Measurements from ENCODE around the gene KANSL3. TPM values are rescaled to one million over a fixed set of nuclear protein-coding genes. Genes with fewer than 3 reads are reported as not detected.
"Not testable (repeated sequence)": the region's sequence is repeated elsewhere in the genome, so short reads cannot be mapped to it uniquely, and the experiment has no call there.

KANSL3 gene
- total RNA-seq, 1 donor from 2014 or later: 23.5 TPM

- peak overlapping the region; percentile 72 for H3K27ac ChIP-seq (ENCODE audit: low read depth, low read length)
- peaks cover 16 to 37% (median 22%) of the 10 kb centered on the region in 3 donors for H3K36me3 ChIP-seq (ENCODE audit: control insufficient read depth in 3 of 3, insufficient read depth in 3 of 3, low read length in 3 of 3)
- H3K4me3 ChIP-seq (ENCODE audit: low read length in 3 of 3): peak overlapping the region; percentile 39 to 73 (median 51)
- H3K27me3 ChIP-seq (ENCODE audit: control insufficient read depth in 3 of 3, insufficient read depth in 3 of 3, low read length in 3 of 3): no peaks in the 10 kb centered on the region
- H3K9me3 ChIP-seq (ENCODE audit: control insufficient read depth in 3 of 3, low read length in 3 of 3): no peaks in the 10 kb centered on the region
- H3K4me1 ChIP-seq (ENCODE audit: control insufficient read depth in 3 of 3, insufficient read depth in 3 of 3, low read length in 3 of 3): peaks cover 10 to 34% (median 23%) of the 10 kb centered on the region in 3 donors
- peak overlapping the region; percentile 63 to 82 (median 80) for H3K9ac ChIP-seq (ENCODE audit: low read depth in 1 of 3, low read length in 3 of 3)
Measured at GRCh38 chr2:96554293-96555145, 83.6 kb downstream of the KANSL3 start.

GRCh38 chr2:96553957-96554292, 84.2 kb downstream of the KANSL3 start:
- Histone ChIP-seq H3K36me3 (ENCODE audit: control insufficient read depth in 3 of 3, insufficient read depth in 3 of 3, low read length in 3 of 3) (peaks cover 22 to 43% (median 26%) of the 10 kb centered on the region in 3 donors), H3K4me3 (ENCODE audit: low read length in 3 of 3) (peak overlapping the region in 1 of 3 donors; percentile 51), H3K9ac (ENCODE audit: low read depth in 1 of 3, low read length in 3 of 3) (peak overlapping the region; percentile 63 to 82 (median 80)), H3K4me1 (ENCODE audit: control insufficient read depth in 3 of 3, insufficient read depth in 3 of 3, low read length in 3 of 3) (peaks cover 11 to 40% (median 25%) of the 10 kb centered on the region in 3 donors)
- not testable (repeated sequence) for H3K27ac ChIP-seq (ENCODE audit: low read depth, low read length); H3K9me3 ChIP-seq (ENCODE audit: control insufficient read depth in 3 of 3, low read length in 3 of 3); H3K27me3 ChIP-seq (ENCODE audit: control insufficient read depth in 3 of 3, insufficient read depth in 3 of 3, low read length in 3 of 3)

- H3K27ac ChIP-seq (ENCODE audit: low read depth, low read length): no peak overlapping the region
- H3K27me3 ChIP-seq (ENCODE audit: control insufficient read depth in 3 of 3, insufficient read depth in 3 of 3, low read length in 3 of 3): no peaks in the 10 kb centered on the region
- peaks cover 12 to 46% (median 26%) of the 10 kb centered on the region in 3 donors for H3K4me1 ChIP-seq (ENCODE audit: control insufficient read depth in 3 of 3, insufficient read depth in 3 of 3, low read length in 3 of 3)
- H3K9ac ChIP-seq (ENCODE audit: low read depth in 1 of 3, low read length in 3 of 3): no peak overlapping the region
- no peak overlapping the region for H3K4me3 ChIP-seq (ENCODE audit: low read length in 3 of 3)
- H3K36me3 ChIP-seq (ENCODE audit: control insufficient read depth in 3 of 3, insufficient read depth in 3 of 3, low read length in 3 of 3): peaks cover 27 to 48% (median 32%) of the 10 kb centered on the region in 3 donors
- H3K9me3 ChIP-seq (ENCODE audit: control insufficient read depth in 3 of 3, low read length in 3 of 3): no peaks in the 10 kb centered on the region
Measured at GRCh38 chr2:96553176-96553956, 84.7 kb downstream of the KANSL3 start.

- Histone ChIP-seq H3K9me3 (ENCODE audit: control insufficient read depth in 3 of 3, low read length in 3 of 3) (no peaks in the 10 kb centered on the region), H3K27me3 (ENCODE audit: control insufficient read depth in 3 of 3, insufficient read depth in 3 of 3, low read length in 3 of 3) (no peaks in the 10 kb centered on the region), H3K36me3 (ENCODE audit: control insufficient read depth in 3 of 3, insufficient read depth in 3 of 3, low read length in 3 of 3) (peaks cover 29 to 53% (median 35%) of the 10 kb centered on the region in 3 donors), H3K27ac (ENCODE audit: low read depth, low read length) (no peak overlapping the region), H3K9ac (ENCODE audit: low read depth in 1 of 3, low read length in 3 of 3) (no peak overlapping the region), H3K4me3 (ENCODE audit: low read length in 3 of 3) (no peak overlapping the region), H3K4me1 (ENCODE audit: control insufficient read depth in 3 of 3, insufficient read depth in 3 of 3, low read length in 3 of 3) (peaks cover 12 to 48% (median 26%) of the 10 kb centered on the region in 3 donors)
Measured at GRCh38 chr2:96552315-96553175, 85.6 kb downstream of the KANSL3 start.

GRCh38 chr2:96551605-96552314, 86.4 kb downstream of the KANSL3 start:
- H3K4me3 ChIP-seq (ENCODE audit: low read length in 3 of 3): no peak overlapping the region
- H3K9ac ChIP-seq (ENCODE audit: low read depth in 1 of 3, low read length in 3 of 3): no peak overlapping the region
- H3K27me3 ChIP-seq (ENCODE audit: control insufficient read depth in 3 of 3, insufficient read depth in 3 of 3, low read length in 3 of 3): no peaks in the 10 kb centered on the region
- no peak overlapping the region for H3K27ac ChIP-seq (ENCODE audit: low read depth, low read length)
- no peaks in the 10 kb centered on the region for H3K9me3 ChIP-seq (ENCODE audit: control insufficient read depth in 3 of 3, low read length in 3 of 3)
- H3K4me1 ChIP-seq (ENCODE audit: control insufficient read depth in 3 of 3, insufficient read depth in 3 of 3, low read length in 3 of 3): peaks cover 12 to 56% (median 26%) of the 10 kb centered on the region in 3 donors
- H3K36me3 ChIP-seq (ENCODE audit: control insufficient read depth in 3 of 3, insufficient read depth in 3 of 3, low read length in 3 of 3): peaks cover 33 to 61% (median 40%) of the 10 kb centered on the region in 3 donors

- Histone ChIP-seq H3K27me3 (ENCODE audit: control insufficient read depth in 3 of 3, insufficient read depth in 3 of 3, low read length in 3 of 3) (no peaks in the 10 kb centered on the region), H3K36me3 (ENCODE audit: control insufficient read depth in 3 of 3, insufficient read depth in 3 of 3, low read length in 3 of 3) (peaks cover 33 to 65% (median 40%) of the 10 kb centered on the region in 3 donors), H3K4me1 (ENCODE audit: control insufficient read depth in 3 of 3, insufficient read depth in 3 of 3, low read length in 3 of 3) (peaks cover 12 to 63% (median 32%) of the 10 kb centered on the region in 3 donors), H3K27ac (ENCODE audit: low read depth, low read length) (no peak overlapping the region), H3K9ac (ENCODE audit: low read depth in 1 of 3, low read length in 3 of 3) (no peak overlapping the region), H3K4me3 (ENCODE audit: low read length in 3 of 3) (no peak overlapping the region), H3K9me3 (ENCODE audit: control insufficient read depth in 3 of 3, low read length in 3 of 3) (no peaks in the 10 kb centered on the region)
Measured at GRCh38 chr2:96550787-96551604, 87.1 kb downstream of the KANSL3 start.

- H3K36me3 ChIP-seq (ENCODE audit: control insufficient read depth in 3 of 3, insufficient read depth in 3 of 3, low read length in 3 of 3): peaks cover 33 to 69% (median 42%) of the 10 kb centered on the region in 3 donors
- H3K4me1 ChIP-seq (ENCODE audit: control insufficient read depth in 3 of 3, insufficient read depth in 3 of 3, low read length in 3 of 3): peaks cover 10 to 56% (median 27%) of the 10 kb centered on the region in 3 donors
- H3K27ac ChIP-seq (ENCODE audit: low read depth, low read length): no peak overlapping the region
- no peaks in the 10 kb centered on the region for H3K27me3 ChIP-seq (ENCODE audit: control insufficient read depth in 3 of 3, insufficient read depth in 3 of 3, low read length in 3 of 3)
- no peaks in the 10 kb centered on the region for H3K9me3 ChIP-seq (ENCODE audit: control insufficient read depth in 3 of 3, low read length in 3 of 3)
- no peak overlapping the region for H3K9ac ChIP-seq (ENCODE audit: low read depth in 1 of 3, low read length in 3 of 3)
- no peak overlapping the region for H3K4me3 ChIP-seq (ENCODE audit: low read length in 3 of 3)
Measured at GRCh38 chr2:96549967-96550786, 87.9 kb downstream of the KANSL3 start.

- Histone ChIP-seq H3K27me3 (ENCODE audit: control insufficient read depth in 3 of 3, insufficient read depth in 3 of 3, low read length in 3 of 3) (no peaks in the 10 kb centered on the region), H3K4me3 (ENCODE audit: low read length in 3 of 3) (no peak overlapping the region), H3K27ac (ENCODE audit: low read depth, low read length) (peak overlapping the region; percentile 25), H3K9ac (ENCODE audit: low read depth in 1 of 3, low read length in 3 of 3) (peak overlapping the region in 2 of 3 donors; percentile 6 to 57), H3K4me1 (ENCODE audit: control insufficient read depth in 3 of 3, insufficient read depth in 3 of 3, low read length in 3 of 3) (peaks cover 3 to 48% (median 20%) of the 10 kb centered on the region in 3 donors), H3K9me3 (ENCODE audit: control insufficient read depth in 3 of 3, low read length in 3 of 3) (no peaks in the 10 kb centered on the region), H3K36me3 (ENCODE audit: control insufficient read depth in 3 of 3, insufficient read depth in 3 of 3, low read length in 3 of 3) (peaks cover 33 to 69% (median 42%) of the 10 kb centered on the region in 3 donors)
Measured at GRCh38 chr2:96549466-96549785, 88.7 kb downstream of the KANSL3 start.

Measured in skeletal muscle tissue (tissue), 4 donors.